ENCODE results near the gene FRAT1. TPM values are rescaled to one million over a fixed set of nuclear protein-coding genes. Genes with fewer than 3 reads are reported as not detected.

The FRAT1 gene
- total RNA-seq, 1 experiment from 2014 or later = 5.3 TPM

DNA sequence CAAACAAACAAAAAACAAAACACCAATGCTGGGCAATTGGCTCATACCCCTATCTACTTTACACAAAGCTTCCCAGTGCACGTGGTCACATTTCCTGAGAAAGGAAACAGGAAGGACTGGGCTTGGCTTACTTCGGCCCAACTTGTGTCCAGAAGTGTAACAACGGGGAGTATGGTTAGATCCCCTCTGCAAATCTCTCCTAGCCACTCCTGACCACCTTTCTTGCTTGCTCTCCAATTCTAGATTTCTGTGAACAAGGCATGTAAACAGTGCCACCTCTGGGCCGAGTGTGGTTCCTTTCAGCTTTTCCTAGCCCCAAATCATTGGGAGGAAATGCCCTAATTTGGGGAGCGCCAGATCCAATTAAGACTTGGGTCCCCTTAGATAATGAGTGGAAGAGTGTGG is 36.5 kb downstream of the FRAT1 start:
- intact Hi-C loops (cut with micrococcal nuclease; ENCODE audit: unreplicated experiment) = no loop called here
- CTCF ChIA-PET = no interaction called here
- ATAC-seq = no peak

DNA sequence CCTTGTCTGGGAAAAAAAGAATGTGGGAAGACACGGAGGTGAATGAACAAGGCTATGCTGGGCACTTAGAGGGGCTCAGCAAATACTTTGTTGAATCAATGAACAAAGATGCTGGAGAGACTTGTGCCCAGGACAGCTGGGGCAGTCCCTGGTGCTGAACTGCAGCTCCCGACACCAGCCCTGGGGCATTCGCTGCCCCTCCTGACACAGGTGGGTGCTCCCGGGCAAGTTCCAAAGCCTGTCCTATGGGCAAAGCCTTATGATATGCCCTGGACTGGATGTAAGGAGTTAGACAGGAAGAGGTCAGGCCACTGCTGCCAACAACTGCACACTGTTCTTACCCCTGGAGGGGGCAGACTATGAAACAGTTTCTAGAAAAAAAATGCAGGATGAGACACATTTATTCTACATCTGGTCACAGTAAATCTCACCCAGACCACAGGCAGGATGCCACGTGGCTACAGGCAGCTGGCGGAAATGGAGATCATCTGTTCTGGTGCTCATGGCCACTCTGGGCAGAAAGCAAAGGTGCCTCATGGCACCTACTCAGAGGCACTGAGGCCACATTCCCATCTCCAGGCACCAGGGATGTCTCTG is 37.3 kb downstream of the FRAT1 start:
- no peak overlapping the region for H3K27ac ChIP-seq (ENCODE audit: low read length)
- in situ Hi-C loops (cut with HindIII; ENCODE audit: low pct_unique_long_range_greater_than_20kb, low sequenced_read_pairs) (no loop called here), intact Hi-C loops (cut with micrococcal nuclease; ENCODE audit: unreplicated experiment) (no loop called here)
- TF ChIP-seq TCF7L2 (IDR thresholded peaks at IDR 0.05; ENCODE audit: low read depth, low read length) (no peak), POLR2AphosphoS5 (IDR thresholded peaks at IDR 0.05; ENCODE audit: low read depth, low read length) (no peak)
- TF ChIP-seq, protein P1, sequence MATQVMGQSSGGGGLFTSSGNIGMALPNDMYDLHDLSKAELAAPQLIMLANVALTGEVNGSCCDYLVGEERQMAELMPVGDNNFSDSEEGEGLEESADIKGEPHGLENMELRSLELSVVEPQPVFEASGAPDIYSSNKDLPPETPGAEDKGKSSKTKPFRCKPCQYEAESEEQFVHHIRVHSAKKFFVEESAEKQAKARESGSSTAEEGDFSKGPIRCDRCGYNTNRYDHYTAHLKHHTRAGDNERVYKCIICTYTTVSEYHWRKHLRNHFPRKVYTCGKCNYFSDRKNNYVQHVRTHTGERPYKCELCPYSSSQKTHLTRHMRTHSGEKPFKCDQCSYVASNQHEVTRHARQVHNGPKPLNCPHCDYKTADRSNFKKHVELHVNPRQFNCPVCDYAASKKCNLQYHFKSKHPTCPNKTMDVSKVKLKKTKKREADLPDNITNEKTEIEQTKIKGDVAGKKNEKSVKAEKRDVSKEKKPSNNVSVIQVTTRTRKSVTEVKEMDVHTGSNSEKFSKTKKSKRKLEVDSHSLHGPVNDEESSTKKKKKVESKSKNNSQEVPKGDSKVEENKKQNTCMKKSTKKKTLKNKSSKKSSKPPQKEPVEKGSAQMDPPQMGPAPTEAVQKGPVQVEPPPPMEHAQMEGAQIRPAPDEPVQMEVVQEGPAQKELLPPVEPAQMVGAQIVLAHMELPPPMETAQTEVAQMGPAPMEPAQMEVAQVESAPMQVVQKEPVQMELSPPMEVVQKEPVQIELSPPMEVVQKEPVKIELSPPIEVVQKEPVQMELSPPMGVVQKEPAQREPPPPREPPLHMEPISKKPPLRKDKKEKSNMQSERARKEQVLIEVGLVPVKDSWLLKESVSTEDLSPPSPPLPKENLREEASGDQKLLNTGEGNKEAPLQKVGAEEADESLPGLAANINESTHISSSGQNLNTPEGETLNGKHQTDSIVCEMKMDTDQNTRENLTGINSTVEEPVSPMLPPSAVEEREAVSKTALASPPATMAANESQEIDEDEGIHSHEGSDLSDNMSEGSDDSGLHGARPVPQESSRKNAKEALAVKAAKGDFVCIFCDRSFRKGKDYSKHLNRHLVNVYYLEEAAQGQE (IDR thresholded peaks at IDR 0.05; ENCODE audit: insufficient read depth in 1 of 2, low read depth in 2 of 2, low read length in 1 of 2) = no peak
- BruUV-seq (replicated peaks) = TSS peak; percentile 74
- ChIA-PET CTCF (interaction anchor here (0.6 kb wide), 2 partner anchors 13 to 78 kb away, joined by 3 read pairs; no protein-coding TSS in a partner anchor), POLR2A (interaction anchor here (0.6 kb wide), 1 partner anchor 74 kb away, joined by 6 read pairs; no protein-coding TSS in a partner anchor)
- peaks cover 5% of the 10 kb centered on the region for H3K36me3 ChIP-seq (ENCODE audit: control insufficient read depth, insufficient read depth, low read length)
- H3K9me3 ChIP-seq (ENCODE audit: control insufficient read depth, insufficient read depth, low read depth, low read length) = no peaks in the 10 kb centered on the region
- no peaks in the 10 kb centered on the region for H3K27me3 ChIP-seq (ENCODE audit: control insufficient read depth, insufficient read depth, low read length)
- no peak for ATAC-seq
- H3K4me3 ChIP-seq (ENCODE audit: low read depth in 2 of 2, low read length in 2 of 2) = no peak overlapping the region
- H3K4me1 ChIP-seq (ENCODE audit: control insufficient read depth, insufficient read depth, low read length) = no peaks in the 10 kb centered on the region
- DNase-seq (ENCODE audit: low read depth, low spot score) = no peak

More for the DNA sequence above, 36.5 kb downstream of the FRAT1 start:
- in situ Hi-C loops (cut with HindIII; ENCODE audit: low pct_unique_long_range_greater_than_20kb, low sequenced_read_pairs) = no loop called here
- TF ChIP-seq SIN3A (IDR thresholded peaks at IDR 0.05; ENCODE audit: borderline replicate concordance, insufficient read depth, low read depth, low read length) (no peak), POLR2AphosphoS5 (IDR thresholded peaks at IDR 0.05; ENCODE audit: low read depth, low read length) (no peak), TCF7L2 (IDR thresholded peaks at IDR 0.05; ENCODE audit: low read depth, low read length) (no peak)
- TF ChIP-seq, protein P1 (IDR thresholded peaks at IDR 0.05; ENCODE audit: insufficient read depth in 1 of 2, low read depth in 2 of 2, low read length in 1 of 2) = no peak
- TF ChIP-seq, protein P2, sequence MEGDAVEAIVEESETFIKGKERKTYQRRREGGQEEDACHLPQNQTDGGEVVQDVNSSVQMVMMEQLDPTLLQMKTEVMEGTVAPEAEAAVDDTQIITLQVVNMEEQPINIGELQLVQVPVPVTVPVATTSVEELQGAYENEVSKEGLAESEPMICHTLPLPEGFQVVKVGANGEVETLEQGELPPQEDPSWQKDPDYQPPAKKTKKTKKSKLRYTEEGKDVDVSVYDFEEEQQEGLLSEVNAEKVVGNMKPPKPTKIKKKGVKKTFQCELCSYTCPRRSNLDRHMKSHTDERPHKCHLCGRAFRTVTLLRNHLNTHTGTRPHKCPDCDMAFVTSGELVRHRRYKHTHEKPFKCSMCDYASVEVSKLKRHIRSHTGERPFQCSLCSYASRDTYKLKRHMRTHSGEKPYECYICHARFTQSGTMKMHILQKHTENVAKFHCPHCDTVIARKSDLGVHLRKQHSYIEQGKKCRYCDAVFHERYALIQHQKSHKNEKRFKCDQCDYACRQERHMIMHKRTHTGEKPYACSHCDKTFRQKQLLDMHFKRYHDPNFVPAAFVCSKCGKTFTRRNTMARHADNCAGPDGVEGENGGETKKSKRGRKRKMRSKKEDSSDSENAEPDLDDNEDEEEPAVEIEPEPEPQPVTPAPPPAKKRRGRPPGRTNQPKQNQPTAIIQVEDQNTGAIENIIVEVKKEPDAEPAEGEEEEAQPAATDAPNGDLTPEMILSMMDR (IDR thresholded peaks at IDR 0.05) = no peak
- POLR2A ChIA-PET = no interaction called here
- Histone ChIP-seq H3K27ac (ENCODE audit: low read length) (no peak overlapping the region), H3K27me3 (ENCODE audit: control insufficient read depth, insufficient read depth, low read length) (no peaks in the 10 kb centered on the region), H3K4me1 (ENCODE audit: control insufficient read depth, insufficient read depth, low read length) (no peaks in the 10 kb centered on the region), H3K4me3 (ENCODE audit: low read depth in 2 of 2, low read length in 2 of 2) (no peak overlapping the region), H3K36me3 (ENCODE audit: control insufficient read depth, insufficient read depth, low read length) (peaks cover 5% of the 10 kb centered on the region), H3K9me3 (ENCODE audit: control insufficient read depth, insufficient read depth, low read depth, low read length) (no peaks in the 10 kb centered on the region)
- no peak for DNase-seq (ENCODE audit: low read depth, low spot score)
- no TSS peak for BruUV-seq (replicated peaks)

Measured in Panc1 (cell line).